Activated naive CD8-positive, alpha-beta T cell treated with anti-CD3 and anti-CD28 coated beads, Interleukin-2, amount 10 ng/mL, durations not matched to agents 7 days and 5 days (primary cell): ENCODE results near the gene WDR45B. TPM values are rescaled to one million over a fixed set of nuclear protein-coding genes. Genes with fewer than 3 reads are reported as not detected.

ENCODE experiments used
- ATAC-seq: fragments of 150-1000 bp; cut with Tn5 transposase; one replicate; pipeline ENCODE4 v1.10.0; 2021; ENCODE audit warnings: low read depth, moderate library complexity
- POLR2A ChIA-PET: fragments of 350-600 bp; sonication (Branson Sonifier 250); formaldehyde crosslinking; loops from one replicate; lab custom pipeline; 2021; ENCODE audit warnings: antibody characterized with exemption; lab: Charles Lee
- DNase-seq: peaks from one replicate; pipeline ENCODE4 v3.0.0; 2021
- H3K27ac Mint-ChIP-seq: one replicate; pipeline ENCODE4 v1.8.0; 2022; ENCODE audit warnings: mild to moderate bottlenecking, mixed read lengths
- H3K27me3 Mint-ChIP-seq: one replicate; pipeline ENCODE4 v1.8.0; 2022; ENCODE audit warnings: mild to moderate bottlenecking, moderate library complexity, mixed read lengths
- H3K36me3 Mint-ChIP-seq: one replicate; pipeline ENCODE4 v1.8.0; 2021; ENCODE audit warnings: mild to moderate bottlenecking, mixed read lengths
- H3K4me1 Mint-ChIP-seq: one replicate; pipeline ENCODE4 v1.8.0; 2021; ENCODE audit warnings: mixed read lengths
- H3K4me3 Mint-ChIP-seq: one replicate; pipeline ENCODE4 v1.8.0; 2022; ENCODE audit warnings: mild to moderate bottlenecking, moderate library complexity, mixed read lengths
- H3K9me3 Mint-ChIP-seq: one replicate; pipeline ENCODE4 v1.8.0; 2021; ENCODE audit warnings: mixed read lengths
- total RNA-seq, 2 experiments: library from RNA; stranded (reverse); gene quantifications; one replicate each; pipeline ENCODE4 v1.2.3, GENCODE V29; 2021

Gene WDR45B
- total RNA-seq, 2 experiments from 2014 or later: 56.9 to 61.5 TPM

DNA sequence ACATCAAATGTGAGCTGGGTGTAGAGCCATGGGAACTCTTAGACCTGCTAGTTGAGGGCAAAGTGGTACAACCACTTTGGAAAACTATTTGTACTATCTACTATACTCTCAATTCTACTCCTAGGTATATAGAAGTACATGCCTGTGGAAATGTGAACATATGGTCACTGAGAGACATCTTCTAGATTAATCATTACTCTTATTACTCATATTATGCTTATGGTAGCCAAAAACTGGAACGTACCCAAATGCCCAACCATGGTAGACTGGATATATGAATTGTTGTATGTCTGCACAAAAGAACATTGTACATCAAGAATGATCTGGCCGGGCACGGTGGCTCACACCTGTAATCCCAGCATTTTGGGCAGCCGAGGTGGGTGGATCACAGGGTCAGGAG is 2.7 kb downstream of the WDR45B start:
- Mint-ChIP-seq H3K36me3 (peaks cover 16% of the 10 kb centered on the region), H3K27me3 (no peaks in the 10 kb centered on the region), H3K27ac (no peak overlapping the region), H3K4me1 (peaks cover 20% of the 10 kb centered on the region), H3K9me3 (no peaks in the 10 kb centered on the region), H3K4me3 (peak overlapping the region; percentile 83)
- DNase-seq: no peak
- ATAC-seq: no peak
- POLR2A ChIA-PET: no interaction called here

DNA sequence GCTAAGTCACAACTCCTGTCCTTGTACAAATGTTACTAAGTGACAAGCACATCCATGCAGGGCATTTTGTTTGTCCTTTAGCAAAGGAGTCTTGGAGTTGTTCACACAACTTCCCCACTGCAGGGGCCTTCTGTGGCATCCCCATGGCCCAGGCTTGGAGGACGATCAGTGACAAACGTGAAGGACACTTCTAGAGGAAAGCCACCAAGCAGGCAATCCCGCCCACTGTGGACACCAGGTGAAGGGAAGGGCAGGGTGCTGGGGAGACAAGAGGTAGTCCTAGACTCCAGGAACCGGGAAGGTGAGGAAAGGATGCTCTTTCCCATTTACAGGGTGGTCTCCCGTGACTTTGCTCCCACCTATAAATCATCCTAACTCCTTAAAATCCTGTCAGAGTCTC is 4.1 kb downstream of the WDR45B start:
- DNase-seq (no peak), ATAC-seq (no peak)
- Mint-ChIP-seq H3K27ac (no peak overlapping the region), H3K27me3 (no peaks in the 10 kb centered on the region), H3K36me3 (peaks cover 27% of the 10 kb centered on the region), H3K4me3 (no peak overlapping the region), H3K4me1 (peaks cover 20% of the 10 kb centered on the region), H3K9me3 (no peaks in the 10 kb centered on the region)
- POLR2A ChIA-PET: no interaction called here

DNA sequence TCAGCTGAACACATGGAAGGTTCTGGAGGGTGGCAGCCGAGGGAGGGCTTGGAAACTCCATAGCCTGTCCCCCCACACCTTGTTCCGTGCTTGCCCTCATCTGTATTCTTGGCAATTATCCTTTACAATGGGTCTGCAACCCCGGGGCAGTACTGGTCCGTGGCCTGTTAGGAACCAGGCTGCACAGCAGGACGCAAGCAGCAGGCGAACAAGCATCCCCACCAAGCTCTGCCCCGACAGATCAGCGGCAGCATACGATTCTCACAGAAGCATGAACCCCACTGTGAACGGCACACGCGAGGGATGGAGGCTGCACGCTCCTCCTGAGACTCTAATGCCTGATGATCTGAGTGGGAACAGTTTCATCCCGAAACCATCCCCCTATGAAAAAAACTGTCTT is 6.2 kb downstream of the WDR45B start:
- Mint-ChIP-seq H3K27ac (no peak overlapping the region), H3K27me3 (no peaks in the 10 kb centered on the region), H3K9me3 (no peaks in the 10 kb centered on the region), H3K36me3 (peaks cover 34% of the 10 kb centered on the region), H3K4me1 (peaks cover 26% of the 10 kb centered on the region), H3K4me3 (no peak overlapping the region)
- ATAC-seq: no peak
- DNase-seq: no peak
- POLR2A ChIA-PET: no interaction called here

DNA sequence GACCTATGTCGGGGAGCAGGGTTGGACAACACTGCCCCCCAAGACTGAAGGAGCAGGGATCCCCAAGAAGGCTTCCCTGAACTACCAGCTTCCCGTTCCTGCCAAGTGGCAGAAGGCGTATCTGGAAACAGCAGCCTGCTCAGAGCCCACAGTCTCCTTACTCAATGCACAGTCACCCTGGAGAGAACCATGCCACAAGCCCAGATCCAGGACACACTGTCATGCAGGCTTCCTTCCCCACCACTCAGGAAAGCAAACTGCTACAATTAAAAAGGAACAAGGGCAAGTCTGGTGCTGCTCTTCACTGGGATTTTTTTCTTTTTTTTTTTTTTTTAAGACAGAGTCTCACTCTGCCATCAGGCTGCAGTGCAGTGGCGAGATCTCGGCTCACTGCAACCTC is 8.2 kb downstream of the WDR45B start:
- ATAC-seq (no peak), DNase-seq (no peak)
- Mint-ChIP-seq H3K27ac (no peak overlapping the region), H3K4me3 (no peak overlapping the region), H3K36me3 (peaks cover 33% of the 10 kb centered on the region), H3K4me1 (peaks cover 18% of the 10 kb centered on the region), H3K9me3 (no peaks in the 10 kb centered on the region), H3K27me3 (no peaks in the 10 kb centered on the region)
- POLR2A ChIA-PET: no interaction called here

DNA sequence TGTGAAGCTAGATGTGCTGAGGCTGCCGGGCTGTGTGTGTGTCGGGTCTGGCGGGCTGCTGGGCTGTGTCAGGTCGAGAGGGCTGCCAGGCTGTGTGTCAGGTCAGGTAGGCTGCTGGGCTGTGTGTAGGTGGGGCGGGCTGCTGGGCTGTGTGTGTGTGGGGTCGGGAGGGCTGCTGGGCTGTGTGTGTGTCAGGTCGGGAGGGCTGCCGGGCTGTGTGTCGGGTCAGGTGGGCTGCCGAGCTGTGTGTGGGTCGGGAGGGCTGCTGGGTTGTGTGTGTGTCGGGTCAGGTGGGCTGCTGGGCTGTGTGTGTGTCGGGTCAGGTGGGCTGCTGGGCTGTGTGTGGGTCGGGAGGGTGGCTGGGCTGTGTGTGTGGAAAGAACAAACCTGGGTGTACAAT is 8.6 kb downstream of the WDR45B start:
- DNase-seq (no peak), ATAC-seq (no peak)
- POLR2A ChIA-PET: no interaction called here
- H3K27me3 Mint-ChIP-seq: no peaks in the 10 kb centered on the region
- no peak overlapping the region for H3K4me3 Mint-ChIP-seq
- H3K9me3 Mint-ChIP-seq: no peaks in the 10 kb centered on the region
- no peak overlapping the region for H3K27ac Mint-ChIP-seq
- peaks cover 20% of the 10 kb centered on the region for H3K4me1 Mint-ChIP-seq
- H3K36me3 Mint-ChIP-seq: peaks cover 33% of the 10 kb centered on the region

DNA sequence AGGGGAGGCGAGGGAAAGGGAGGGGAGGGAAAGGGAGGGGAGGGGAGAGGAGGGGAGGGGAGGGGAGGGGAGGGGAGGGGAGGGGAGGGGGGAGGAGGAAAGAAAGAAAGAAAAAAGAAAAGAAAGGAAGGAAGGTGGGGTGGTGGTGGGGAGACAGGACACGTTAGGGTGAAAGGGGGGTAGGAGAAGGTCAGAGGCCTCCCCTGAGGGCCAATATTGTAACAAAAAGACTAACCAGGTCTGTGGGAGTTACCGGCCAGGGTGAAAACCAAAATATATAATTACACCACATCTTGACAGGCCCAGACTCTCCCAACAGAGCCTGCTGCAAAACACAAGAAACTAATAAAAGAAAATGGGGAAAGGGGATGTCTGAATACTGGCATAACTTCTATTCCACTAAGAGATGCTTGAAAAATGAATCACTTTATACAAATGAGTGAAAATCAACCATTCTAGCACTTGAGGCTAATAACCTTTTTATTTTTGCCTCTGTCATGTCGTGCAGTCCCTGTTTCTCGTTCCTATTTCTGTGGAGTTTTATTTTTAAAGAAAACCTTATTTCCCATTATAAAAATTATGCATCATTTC is 10.0 kb downstream of the WDR45B start:
- POLR2A ChIA-PET: no interaction called here
- no peaks in the 10 kb centered on the region for H3K27me3 Mint-ChIP-seq
- peaks cover 32% of the 10 kb centered on the region for H3K36me3 Mint-ChIP-seq
- H3K9me3 Mint-ChIP-seq: no peaks in the 10 kb centered on the region
- ATAC-seq: no peak
- DNase-seq: no peak
- no peak overlapping the region for H3K27ac Mint-ChIP-seq
- H3K4me1 Mint-ChIP-seq: peaks cover 20% of the 10 kb centered on the region
- H3K4me3 Mint-ChIP-seq: no peak overlapping the region

DNA sequence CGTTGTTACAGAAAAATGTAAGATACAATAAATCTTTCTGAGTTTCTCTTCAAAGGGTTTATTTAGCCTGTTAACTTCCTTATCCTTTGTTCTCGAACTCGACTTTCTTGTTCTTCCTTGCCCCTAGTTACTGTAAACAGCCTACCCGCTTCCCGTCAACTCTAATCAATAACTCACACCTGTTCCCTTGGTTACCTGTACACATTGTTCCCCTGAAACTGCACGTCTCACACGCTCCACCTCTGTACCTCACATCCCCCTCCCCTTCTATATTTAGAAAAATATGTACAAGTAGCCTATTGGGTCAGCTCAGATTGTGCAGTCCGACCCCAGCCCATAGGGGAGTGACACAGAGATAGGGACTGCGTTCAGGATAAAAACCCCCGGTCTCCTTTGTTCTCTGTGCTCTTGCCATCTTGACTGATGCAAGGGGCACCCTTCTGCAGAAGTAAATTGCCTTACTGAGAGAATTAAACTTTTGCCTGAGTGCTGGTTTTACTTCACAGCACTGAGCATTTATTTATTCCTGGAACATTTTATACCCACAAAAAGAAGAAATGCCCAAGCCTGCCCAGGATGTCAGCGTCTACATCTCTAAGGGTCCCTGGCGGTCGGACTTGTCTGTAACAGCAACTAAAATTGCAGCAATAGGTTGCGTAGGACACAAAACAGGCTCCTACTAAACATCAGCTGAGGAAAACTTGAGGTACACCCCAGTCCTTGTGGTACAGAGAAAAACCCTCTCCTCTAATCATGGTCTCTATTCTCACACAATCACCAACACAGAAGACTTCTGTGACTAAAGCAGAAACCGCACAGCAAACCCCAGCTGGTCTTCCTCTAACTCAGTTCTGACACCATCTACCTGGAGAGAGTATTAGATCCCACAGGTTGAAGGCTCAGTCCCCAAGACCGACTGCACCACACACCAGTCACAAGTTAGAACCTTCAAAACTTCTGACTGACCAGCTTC is 11.3 kb downstream of the WDR45B start:
- POLR2A ChIA-PET: interaction anchor here (0.7 kb wide), 1 partner anchor 18 kb away, joined by 3 read pairs; no protein-coding TSS in a partner anchor
- Mint-ChIP-seq H3K4me3 (no peak overlapping the region), H3K36me3 (peaks cover 33% of the 10 kb centered on the region), H3K4me1 (peaks cover 20% of the 10 kb centered on the region), H3K9me3 (no peaks in the 10 kb centered on the region), H3K27me3 (no peaks in the 10 kb centered on the region), H3K27ac (no peak overlapping the region)
- DNase-seq (no peak), ATAC-seq (no peak)

DNA sequence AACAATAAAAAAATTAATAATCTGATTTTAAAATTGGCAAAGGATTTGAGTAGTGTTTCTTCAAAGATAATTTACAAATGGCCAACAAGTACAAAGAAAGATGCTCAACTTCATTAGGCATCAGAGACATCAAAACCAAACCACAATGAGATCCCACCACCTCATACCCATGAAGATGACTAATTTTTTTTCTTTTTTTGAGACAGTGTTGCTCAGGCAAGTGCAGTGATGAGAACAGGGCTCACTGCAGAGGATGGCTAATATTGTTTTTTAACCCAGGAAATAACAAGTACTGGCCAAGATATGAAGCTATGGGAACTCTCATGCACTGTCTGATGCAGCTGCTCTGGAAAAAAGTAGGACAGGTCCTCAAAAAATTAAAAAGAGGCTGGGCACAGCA is 14.9 kb downstream of the WDR45B start:
- Mint-ChIP-seq H3K27ac (no peak overlapping the region), H3K4me3 (no peak overlapping the region), H3K36me3 (peaks cover 19% of the 10 kb centered on the region), H3K4me1 (peaks cover 22% of the 10 kb centered on the region), H3K27me3 (no peaks in the 10 kb centered on the region), H3K9me3 (no peaks in the 10 kb centered on the region)
- POLR2A ChIA-PET: no interaction called here
- ATAC-seq (no peak), DNase-seq (no peak)

DNA sequence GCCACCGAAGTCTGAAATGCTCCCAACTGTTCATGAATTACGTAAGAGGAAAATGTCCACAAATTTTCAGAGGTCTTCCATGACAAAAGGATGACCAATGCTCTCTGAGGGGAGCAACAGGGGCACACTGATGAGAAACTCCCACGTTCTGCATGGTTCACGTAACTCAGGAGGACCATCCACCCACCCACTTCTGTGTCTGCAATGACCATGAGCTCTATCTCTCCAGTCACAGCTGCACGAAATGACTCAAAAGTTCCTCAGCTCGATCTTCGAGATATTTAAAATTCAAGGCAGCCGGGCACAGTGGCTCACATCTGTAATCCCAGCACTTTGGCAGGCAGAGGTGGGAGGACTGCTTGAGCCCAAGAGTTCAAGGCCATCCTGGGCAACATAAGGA is 15.8 kb downstream of the WDR45B start:
- no peaks in the 10 kb centered on the region for H3K27me3 Mint-ChIP-seq
- H3K9me3 Mint-ChIP-seq: no peaks in the 10 kb centered on the region
- no peak overlapping the region for H3K27ac Mint-ChIP-seq
- peaks cover 22% of the 10 kb centered on the region for H3K4me1 Mint-ChIP-seq
- POLR2A ChIA-PET: no interaction called here
- ATAC-seq (no peak), DNase-seq (no peak)
- H3K4me3 Mint-ChIP-seq: no peak overlapping the region
- H3K36me3 Mint-ChIP-seq: peaks cover 22% of the 10 kb centered on the region

DNA sequence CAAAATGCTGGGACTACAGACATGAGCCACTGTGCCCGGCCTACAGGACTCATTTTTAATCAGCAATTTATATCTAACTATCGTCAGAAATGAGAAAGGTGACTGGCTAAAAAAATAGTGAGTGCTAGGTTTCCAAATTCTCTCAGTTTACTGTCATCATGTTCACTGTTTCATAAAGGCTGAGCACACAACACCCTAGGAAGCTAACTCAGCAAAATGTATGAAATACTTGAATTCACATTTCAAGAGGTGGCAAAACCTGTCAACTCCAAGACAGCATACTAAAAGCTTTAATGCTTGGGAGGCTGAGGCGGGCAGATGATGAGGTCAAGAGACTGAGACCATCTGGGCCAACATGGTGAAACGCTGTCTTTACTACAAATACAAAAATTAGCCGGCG is 16.7 kb downstream of the WDR45B start:
- H3K9me3 Mint-ChIP-seq: no peaks in the 10 kb centered on the region
- ATAC-seq (no peak), DNase-seq (no peak)
- POLR2A ChIA-PET: no interaction called here
- H3K27me3 Mint-ChIP-seq: no peaks in the 10 kb centered on the region
- H3K36me3 Mint-ChIP-seq: peaks cover 14% of the 10 kb centered on the region
- H3K4me3 Mint-ChIP-seq: no peak overlapping the region
- no peak overlapping the region for H3K27ac Mint-ChIP-seq
- H3K4me1 Mint-ChIP-seq: peaks cover 16% of the 10 kb centered on the region

DNA sequence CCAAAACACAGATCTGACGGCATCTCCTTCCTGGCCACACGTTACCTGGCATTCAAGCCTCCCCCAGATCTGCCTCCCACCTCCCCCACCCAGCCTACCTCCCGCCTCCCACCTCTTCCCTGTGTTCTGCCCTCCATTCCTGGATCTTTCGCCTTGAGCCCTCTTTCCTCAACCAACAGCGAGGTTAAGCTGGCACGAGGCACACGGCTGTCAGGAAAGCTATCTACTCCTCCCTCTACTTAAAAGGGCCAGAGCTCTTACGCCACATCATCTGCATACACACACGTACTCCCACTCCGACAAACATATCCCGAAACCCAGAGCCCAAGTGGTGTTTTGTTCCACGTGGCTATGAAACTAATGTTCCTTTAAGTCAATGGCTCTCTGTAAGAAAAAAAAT is 18.0 kb downstream of the WDR45B start:
- no peaks in the 10 kb centered on the region for H3K27me3 Mint-ChIP-seq
- no peak for DNase-seq
- ATAC-seq: no peak
- peaks cover 18% of the 10 kb centered on the region for H3K36me3 Mint-ChIP-seq
- no peaks in the 10 kb centered on the region for H3K9me3 Mint-ChIP-seq
- H3K4me3 Mint-ChIP-seq: no peak overlapping the region
- POLR2A ChIA-PET: no interaction called here
- no peak overlapping the region for H3K27ac Mint-ChIP-seq
- peaks cover 13% of the 10 kb centered on the region for H3K4me1 Mint-ChIP-seq

DNA sequence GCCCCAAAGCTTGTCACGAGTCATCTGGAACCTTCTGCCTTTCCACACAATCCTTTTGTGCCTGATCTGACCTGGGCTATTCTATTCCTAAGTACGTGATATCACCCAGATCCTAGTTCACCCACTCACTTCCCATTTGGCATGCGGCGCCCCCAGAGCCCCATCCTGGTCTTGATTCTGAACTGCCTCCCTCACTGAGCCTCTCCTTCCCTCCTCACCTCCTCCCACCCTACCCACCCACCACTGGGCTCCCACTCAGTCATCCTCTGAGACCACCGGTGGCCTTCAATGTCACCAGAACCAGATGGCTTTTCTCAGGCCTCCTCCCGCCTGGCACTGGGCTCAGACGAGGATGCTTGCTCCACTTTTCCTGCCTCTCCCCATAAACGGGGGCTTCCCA is 18.5 kb downstream of the WDR45B start:
- ATAC-seq (no peak), DNase-seq (no peak)
- H3K9me3 Mint-ChIP-seq: no peaks in the 10 kb centered on the region
- H3K27me3 Mint-ChIP-seq: no peaks in the 10 kb centered on the region
- POLR2A ChIA-PET: no interaction called here
- no peak overlapping the region for H3K27ac Mint-ChIP-seq
- H3K4me1 Mint-ChIP-seq: peaks cover 12% of the 10 kb centered on the region
- H3K4me3 Mint-ChIP-seq: no peak overlapping the region
- peaks cover 19% of the 10 kb centered on the region for H3K36me3 Mint-ChIP-seq

DNA sequence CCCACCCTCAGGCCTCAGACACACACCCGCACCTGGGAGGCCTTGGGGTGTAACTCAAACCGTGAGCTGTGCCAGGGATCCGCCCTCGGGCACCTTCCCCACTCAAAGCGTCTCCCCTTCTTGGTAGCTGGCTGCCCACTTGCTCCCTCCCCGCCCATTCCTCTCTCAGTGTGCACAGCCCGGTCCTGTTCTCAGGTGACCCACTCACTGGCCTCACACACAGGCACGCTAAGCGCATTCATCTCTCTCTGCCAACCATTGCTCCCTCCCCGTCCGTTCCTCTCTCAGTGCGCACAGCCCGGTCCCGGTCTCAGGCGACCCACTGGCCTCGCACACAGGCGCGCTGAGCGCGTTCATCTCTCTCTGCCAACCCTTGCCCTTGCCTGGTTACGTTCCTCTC is 20.8 kb downstream of the WDR45B start:
- no peaks in the 10 kb centered on the region for H3K9me3 Mint-ChIP-seq
- H3K4me1 Mint-ChIP-seq: peaks cover 6% of the 10 kb centered on the region
- H3K27ac Mint-ChIP-seq: peak overlapping the region; percentile 3
- H3K36me3 Mint-ChIP-seq: peaks cover 20% of the 10 kb centered on the region
- ATAC-seq (no peak), DNase-seq (no peak)
- POLR2A ChIA-PET: no interaction called here
- no peaks in the 10 kb centered on the region for H3K27me3 Mint-ChIP-seq
- H3K4me3 Mint-ChIP-seq: no peak overlapping the region

DNA sequence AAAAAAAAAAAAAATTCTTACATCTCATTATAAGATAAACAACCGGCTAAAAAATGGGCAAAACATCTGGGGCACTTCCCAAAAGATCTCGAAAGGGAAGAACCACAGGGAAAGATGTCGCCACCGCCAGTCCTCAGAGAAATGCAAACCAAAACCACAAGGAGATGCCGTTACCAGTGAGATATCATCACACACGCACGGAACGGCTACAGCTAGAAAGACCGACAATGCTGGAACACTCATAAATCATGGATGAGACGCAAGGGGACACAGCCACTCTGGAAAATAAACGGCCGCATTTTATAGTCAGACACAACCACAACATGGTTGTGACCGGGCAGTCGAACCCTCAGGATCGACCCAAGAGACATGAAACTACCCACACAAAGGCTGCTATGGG is 24.5 kb downstream of the WDR45B start:
- peaks cover 2% of the 10 kb centered on the region for H3K4me1 Mint-ChIP-seq
- DNase-seq: no peak
- H3K27ac Mint-ChIP-seq: no peak overlapping the region
- no peak overlapping the region for H3K4me3 Mint-ChIP-seq
- peaks cover 20% of the 10 kb centered on the region for H3K36me3 Mint-ChIP-seq
- POLR2A ChIA-PET: no interaction called here
- ATAC-seq: no peak
- H3K27me3 Mint-ChIP-seq: no peaks in the 10 kb centered on the region
- no peaks in the 10 kb centered on the region for H3K9me3 Mint-ChIP-seq
